HepG2 (cell line): ENCODE results near the gene LGR6. TPM values are rescaled to one million over a fixed set of nuclear protein-coding genes. Genes with fewer than 3 reads are reported as not detected.

Experiments used
- ATAC-seq: fragments of 200-7000 bp; cut with Tn5 transposase; 3 replicates; pipeline ENCODE4 v1.9.1; 2020; ENCODE audit warnings: mild to moderate bottlenecking, moderate library complexity
- BruUV-seq: library from RNA; stranded (reverse); fragments of 400-500 nt; replicated peaks from 2 replicates; lab custom pipeline; 2021; lab: Mats Ljungman, UMichigan
- CTCF ChIA-PET: fragments of 300-600 bp; formaldehyde crosslinking; extraction: SDS; loops from one replicate; lab custom pipeline; 2021; ENCODE audit warnings: low total read pairs, inconsistent platforms, low intra/inter-chr PET ratio; lab: Yijun Ruan, JAX
- POLR2A ChIA-PET: fragments of 350-600 bp; sonication (Branson Sonifier 250); formaldehyde crosslinking; loops from one replicate; lab custom pipeline; 2020; ENCODE audit warnings: antibody characterized with exemption, inconsistent platforms; lab: Yijun Ruan, JAX
- DNase-seq: peaks from one replicate; pipeline ENCODE4 v3.0.0-alpha.2; 2015; ENCODE audit warnings: low spot score
- FAIRE-seq: peaks from 3 replicates; lab custom pipeline; 2011; peaks lifted over from hg19 to GRCh38; lab: Jason Lieb, UNC
- H2AFZ ChIP-seq: one replicate; pipeline ENCODE4 v1.6.1; 2011; ENCODE audit warnings: low read length, inconsistent platforms
- H3K27ac ChIP-seq: fragments of 300-600 bp; 3 replicates; pipeline ENCODE4 v1.8.0; 2011; ENCODE audit warnings: mixed run types, mild to moderate bottlenecking, mixed read lengths, low read length, inconsistent platforms; ENCODE audit not compliant: insufficient read depth; ENCODE audit errors: extremely low read length
- H3K27me3 ChIP-seq, 2 experiments: fragments of 200-600 bp in 1 of 2; 2 replicates in 1 of 2; 3 replicates in 1 of 2; pipeline versions ENCODE4 v1.6.0 to v1.8.0; 2011; ENCODE audit warnings: low read length in 2 of 2, mild to moderate bottlenecking in 2 of 2, moderate library complexity in 2 of 2, inconsistent platforms in 1 of 2; ENCODE audit not compliant: insufficient read depth in 2 of 2, control insufficient read depth in 1 of 2
- H3K36me3 ChIP-seq, 2 experiments: fragments of 200-600 bp in 1 of 2; replicated peaks in 1 of 2; 2 replicates in 1 of 2; 3 replicates in 1 of 2; pipeline versions ENCODE4 v1.5.1 to v1.8.0; 2011; ENCODE audit warnings: low read length in 2 of 2, inconsistent platforms in 1 of 2; ENCODE audit not compliant: insufficient read depth in 2 of 2, control insufficient read depth in 1 of 2
- H3K4me1 ChIP-seq: 2 replicates; pipeline ENCODE4 v1.5.1; 2012; ENCODE audit warnings: low read length, inconsistent platforms; ENCODE audit not compliant: insufficient read depth
- H3K4me2 ChIP-seq: 2 replicates; pipeline ENCODE4 v1.6.0; 2011; ENCODE audit warnings: low read depth, low read length, inconsistent platforms
- H3K4me3 ChIP-seq, 3 experiments: fragments of 200-600 bp in 1 of 3; sonication (generic), shearing (Covaris generic) in 1 of 3; replicated peaks in 1 of 3; 2 replicates each; pipeline ENCODE4 v1.5.1; 2011 to 2016; ENCODE audit warnings: low read length in 3 of 3, inconsistent platforms in 2 of 3, low read depth in 2 of 3, mild to moderate bottlenecking in 2 of 3, control low read depth in 1 of 3, mixed read lengths in 1 of 3; ENCODE audit not compliant: insufficient read depth in 1 of 3
- H3K79me2 ChIP-seq: one replicate; pipeline ENCODE4 v1.6.1; 2011; ENCODE audit warnings: low read length, inconsistent platforms; ENCODE audit not compliant: insufficient read depth
- H3K9ac ChIP-seq: 2 replicates; pipeline ENCODE4 v1.6.0; 2011; ENCODE audit warnings: mild to moderate bottlenecking, low read depth, low read length, inconsistent platforms; ENCODE audit not compliant: insufficient read depth
- H3K9me3 ChIP-seq: 2 replicates; pipeline ENCODE4 v1.5.1; 2012; ENCODE audit warnings: mild to moderate bottlenecking, low read length
- H4K20me1 ChIP-seq: 2 replicates; pipeline ENCODE4 v1.6.0; 2011; ENCODE audit warnings: inconsistent platforms, mild to moderate bottlenecking, low read length, moderate library complexity; ENCODE audit not compliant: insufficient read depth
- FOSL2 ChIP-seq: sonication (generic); formaldehyde crosslinking; IDR thresholded peaks from 2 replicates; pipeline ENCODE4 v1.4.0; 2020; ENCODE audit warnings: missing genetic modification reagents
- FOXJ3 ChIP-seq: sonication (generic); formaldehyde crosslinking; IDR thresholded peaks from 2 replicates; pipeline ENCODE4 v1.4.0; 2020; ENCODE audit warnings: missing genetic modification reagents, mild to moderate bottlenecking, borderline replicate concordance
- GABPA ChIP-seq, 2 experiments: IDR thresholded peaks; 2 replicates each; pipeline ENCODE4 v1.6.1; 2011 to 2016; ENCODE audit warnings: low read depth in 2 of 2, low read length in 1 of 2, missing biosample characterization in 1 of 2, missing genetic modification characterization in 1 of 2
- SKIL ChIP-seq: sonication (generic); formaldehyde crosslinking; IDR thresholded peaks from 2 replicates; pipeline ENCODE4 v1.8.0; 2022; ENCODE audit warnings: missing genetic modification reagents, mild to moderate bottlenecking, moderate library complexity, borderline replicate concordance
- WIZ ChIP-seq: sonication (generic); formaldehyde crosslinking; IDR thresholded peaks from 2 replicates; pipeline ENCODE4 v1.5.1; 2020; ENCODE audit warnings: mild to moderate bottlenecking, missing genetic modification reagents
- ZNF333 ChIP-seq: sonication (generic); formaldehyde crosslinking; IDR thresholded peaks from 2 replicates; pipeline ENCODE4 v1.4.0; 2020; ENCODE audit warnings: mild to moderate bottlenecking, missing genetic modification reagents, borderline replicate concordance
- WGBS: methylation state at CpG from one replicate; pipeline ENCODE4 v1.1.6; 2017; ENCODE audit warnings: low lambda C conversion rate; 5-methylcytosine and 5-hydroxymethylcytosine counted together
- in situ Hi-C: cut with HindIII; loops from 2 replicates; pipeline ENCODE4 v1.10.0; 2017; ENCODE audit warnings: low pct_unique_long_range_greater_than_20kb; ENCODE audit not compliant: extremely low pct_ligation_motif_present
- intact Hi-C: fragments of 100-400 bp; cut with micrococcal nuclease; formaldehyde crosslinking; loops from one replicate; pipeline ENCODE4 v1.10.0; 2022; ENCODE audit not compliant: unreplicated experiment
- polyA plus RNA-seq, 8 experiments: library from polyadenylated mRNA; depleted of rRNA in 3 of 8; stranded (reverse) in 7 of 8; unstranded in 1 of 8; fragments of >200 nt; fragmentation: Illumina TruSeq in 4 of 8; extraction: Trizol in 4 of 8; gene quantifications; 2 replicates each; pipeline versions ENCODE4 v1.2.1 to v1.2.3, GENCODE V29; 2011 to 2016; ENCODE audit warnings: low read depth in 4 of 8, missing spikeins in 1 of 8, mixed read lengths in 1 of 8; ENCODE audit not compliant: insufficient read depth in 1 of 8
- total RNA-seq, 5 experiments: library from RNA; depleted of rRNA; stranded (reverse); fragments of >200 nt; fragmentation: Illumina TruSeq; extraction: Trizol; gene quantifications; 2 replicates each; pipeline ENCODE4 v1.2.3, GENCODE V29; 2016; ENCODE audit warnings: low read depth in 1 of 5

LGR6 gene
- total and polyA plus RNA-seq, 2 of the 13 experiments (the other 11 are each of a cell fraction or from before 2014, with no cell fraction given), result 0.07 TPM; not detected in 1

- TF ChIP-seq GABPA (IDR thresholded peaks at IDR 0.05; ENCODE audit: low read depth, low read length) (no peak), GABPA (CRISPR knock-in tag; IDR thresholded peaks at IDR 0.05; ENCODE audit: low read depth) (no peak), WIZ (CRISPR knock-in tag) (no peak), ZNF333 (CRISPR knock-in tag) (no peak)
- TF ChIP-seq, all 625 proteins: peak for 0
Observed at GRCh38 chr1:202197653-202198365, 4.2 kb downstream of the LGR6 start (continued).

- DNase-seq, result no peak
- Histone ChIP-seq H3K36me3 (no peaks in the 10 kb centered on the region), H4K20me1 (no peaks in the 10 kb centered on the region), H3K9ac (no peak overlapping the region), H3K4me3 (no peak overlapping the region), H3K27me3 (peaks cover 9 to 35% of the 10 kb centered on the region in 2 experiments), H2AFZ (no peak overlapping the region), H3K9me3 (no peaks in the 10 kb centered on the region), H3K4me2 (no peak overlapping the region), H3K27ac (no peak overlapping the region), H3K4me1 (peaks cover 4% of the 10 kb centered on the region), H3K79me2 (no peaks in the 10 kb centered on the region)
- FAIRE-seq, result no peak
- no peak for TF ChIP-seq SKIL (CRISPR knock-in tag)
- TF ChIP-seq FOSL2, result no peak
- no peak for TF ChIP-seq FOXJ3 (CRISPR knock-in tag)
- intact Hi-C loops, result no loop called here
- ChIA-PET CTCF (no interaction called here), POLR2A (no interaction called here)
- in situ Hi-C loops, result loop anchor here (10.0 kb wide), 1 partner anchor 516 kb away; the partner anchor contains the start of gene SYT2
- no peak for ATAC-seq
- BruUV-seq, result no TSS peak
- 0% methylated on average over 1 of the region's 1 CpG for WGBS
Observed at GRCh38 chr1:202198366-202198724, 4.7 kb downstream of the LGR6 start.
